Measurements from ENCODE around the gene ZFP36L2.

- no peak for TF ChIP-seq CTCF (tag by site-specific recombination; IDR thresholded peaks at IDR 0.05)
- TF ChIP-seq KLF7 (tag by site-specific recombination; IDR thresholded peaks at IDR 0.05; ENCODE audit: borderline replicate concordance) = no peak
- no peak for TF ChIP-seq ATF2 (tag by site-specific recombination; IDR thresholded peaks at IDR 0.05; ENCODE audit: low read depth)
- TF ChIP-seq ZBTB11 (tag by site-specific recombination; conservative IDR thresholded peaks at IDR 0.05; ENCODE audit: low read depth) = no peak
- no peak for TF ChIP-seq ZNF274 (IDR thresholded peaks at IDR 0.05; ENCODE audit: low read length)
- no peak for TF ChIP-seq ZNF274 (tag by site-specific recombination; IDR thresholded peaks at IDR 0.05; ENCODE audit: borderline replicate concordance)
- TF ChIP-seq ZBTB7A (tag by site-specific recombination; IDR thresholded peaks at IDR 0.05; ENCODE audit: low read depth) = no peak
Measured at GRCh38 chr2:43218155-43218701, 8.2 kb downstream of the ZFP36L2 start.
